GM12878 (cell line): ENCODE measurements around the gene CYP8B1. TPM values are rescaled to one million over a fixed set of nuclear protein-coding genes. Genes with fewer than 3 reads are reported as not detected.

Source experiments
- BACH1 ChIP-seq: fragments of 450-650 bp; IDR thresholded peaks from 2 replicates; pipeline ENCODE4 v1.6.1; 2017; ENCODE audit warnings: mild to moderate bottlenecking, borderline replicate concordance
- IKZF2 ChIP-seq, 2 experiments: fragments of 450-650 bp; IDR thresholded peaks; 2 replicates each; pipeline ENCODE4 v1.6.1; 2017; ENCODE audit warnings: mild to moderate bottlenecking in 2 of 2, moderate library complexity in 2 of 2
- MEF2A ChIP-seq: IDR thresholded peaks from 2 replicates; pipeline ENCODE4 v1.6.1; 2011; ENCODE audit warnings: low read depth, mild to moderate bottlenecking, low read length, moderate library complexity; ENCODE audit not compliant: insufficient read depth
- NFIC ChIP-seq: IDR thresholded peaks from 2 replicates; pipeline ENCODE4 v1.6.1; 2012; ENCODE audit warnings: low read depth, mild to moderate bottlenecking, inconsistent platforms, low read length, moderate library complexity
- NR2C1 ChIP-seq: fragments of 450-650 bp; IDR thresholded peaks from 2 replicates; pipeline ENCODE4 v1.6.1; 2017; ENCODE audit warnings: antibody characterized with exemption, mild to moderate bottlenecking, moderate library complexity
- SREBF2 ChIP-seq: IDR thresholded peaks from 2 replicates; pipeline ENCODE4 v1.6.1; 2012; ENCODE audit warnings: mild to moderate bottlenecking, low read length
- TARDBP ChIP-seq: IDR thresholded peaks from 2 replicates; pipeline ENCODE4 v1.6.1; 2016; ENCODE audit warnings: borderline replicate concordance
- YBX1 ChIP-seq: fragments of 450-650 bp; IDR thresholded peaks from 2 replicates; pipeline ENCODE4 v1.6.1; 2016; ENCODE audit warnings: antibody characterized with exemption
- ZBED1 ChIP-seq: IDR thresholded peaks from 2 replicates; pipeline ENCODE4 v1.6.1; 2016; ENCODE audit warnings: borderline replicate concordance
- polyA plus RNA-seq, 11 experiments: library from polyadenylated mRNA; depleted of rRNA in 4 of 11; unstranded in 6 of 11; stranded (reverse) in 5 of 11; fragments of >200 nt; fragmentation: Nextera tagmentation in 4 of 11; fragmentation: Illumina TruSeq in 1 of 11; extraction: Ambion mirVana in 4 of 11; extraction: Trizol in 1 of 11; gene quantifications; 1 replicate in 1 of 11; 2 replicates in 10 of 11; pipeline versions ENCODE4 v1.2.1 to v1.2.3, GENCODE V29; 2011 to 2016; ENCODE audit warnings: inconsistent platforms in 2 of 11, missing spikeins in 2 of 11, low read depth in 1 of 11
- total RNA-seq, 4 experiments: library from RNA; depleted of rRNA in 3 of 4; stranded (reverse); fragments of >200 nt in 3 of 4; fragmentation: Illumina TruSeq in 1 of 4; extraction: Trizol in 1 of 4; gene quantifications; 2 replicates each; pipeline versions ENCODE4 v1.2.1 to v1.2.3, GENCODE V29; 2013 to 2021
- TF ChIP-seq, protein P1 (sequence below): fragments of 150-350 bp; IDR thresholded peaks from 2 replicates; pipeline ENCODE4 v1.6.1; 2016; ENCODE audit warnings: low read depth, low read length
- TF ChIP-seq, protein P2 (sequence below): IDR thresholded peaks from 2 replicates; pipeline ENCODE4 v1.6.1; 2011; ENCODE audit warnings: borderline replicate concordance, low read depth, mild to moderate bottlenecking, moderate library complexity, low read length; ENCODE audit not compliant: insufficient read depth, poor library complexity, severe bottlenecking

CYP8B1 gene
- total and polyA plus RNA-seq, 10 of the 15 experiments (the other 5 are each of a cell fraction or from before 2014, with no cell fraction given): 0.08 TPM; not detected in 9

GRCh38 chr3:42902257-42902656 lies 26.6 kb upstream of the CYP8B1 start (continued):
- TF ChIP-seq, protein P1, sequence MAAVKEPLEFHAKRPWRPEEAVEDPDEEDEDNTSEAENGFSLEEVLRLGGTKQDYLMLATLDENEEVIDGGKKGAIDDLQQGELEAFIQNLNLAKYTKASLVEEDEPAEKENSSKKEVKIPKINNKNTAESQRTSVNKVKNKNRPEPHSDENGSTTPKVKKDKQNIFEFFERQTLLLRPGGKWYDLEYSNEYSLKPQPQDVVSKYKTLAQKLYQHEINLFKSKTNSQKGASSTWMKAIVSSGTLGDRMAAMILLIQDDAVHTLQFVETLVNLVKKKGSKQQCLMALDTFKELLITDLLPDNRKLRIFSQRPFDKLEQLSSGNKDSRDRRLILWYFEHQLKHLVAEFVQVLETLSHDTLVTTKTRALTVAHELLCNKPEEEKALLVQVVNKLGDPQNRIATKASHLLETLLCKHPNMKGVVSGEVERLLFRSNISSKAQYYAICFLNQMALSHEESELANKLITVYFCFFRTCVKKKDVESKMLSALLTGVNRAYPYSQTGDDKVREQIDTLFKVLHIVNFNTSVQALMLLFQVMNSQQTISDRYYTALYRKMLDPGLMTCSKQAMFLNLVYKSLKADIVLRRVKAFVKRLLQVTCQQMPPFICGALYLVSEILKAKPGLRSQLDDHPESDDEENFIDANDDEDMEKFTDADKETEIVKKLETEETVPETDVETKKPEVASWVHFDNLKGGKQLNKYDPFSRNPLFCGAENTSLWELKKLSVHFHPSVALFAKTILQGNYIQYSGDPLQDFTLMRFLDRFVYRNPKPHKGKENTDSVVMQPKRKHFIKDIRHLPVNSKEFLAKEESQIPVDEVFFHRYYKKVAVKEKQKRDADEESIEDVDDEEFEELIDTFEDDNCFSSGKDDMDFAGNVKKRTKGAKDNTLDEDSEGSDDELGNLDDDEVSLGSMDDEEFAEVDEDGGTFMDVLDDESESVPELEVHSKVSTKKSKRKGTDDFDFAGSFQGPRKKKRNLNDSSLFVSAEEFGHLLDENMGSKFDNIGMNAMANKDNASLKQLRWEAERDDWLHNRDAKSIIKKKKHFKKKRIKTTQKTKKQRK: no peak
- TF ChIP-seq NFIC (no peak), NR2C1 (no peak), MEF2A (no peak), SREBF2 (no peak), IKZF2 (IDR thresholded peaks at IDR 0.05) (no peak), BACH1 (no peak), ZBED1 (no peak), TARDBP (no peak), YBX1 (no peak)
- TF ChIP-seq, protein P2, sequence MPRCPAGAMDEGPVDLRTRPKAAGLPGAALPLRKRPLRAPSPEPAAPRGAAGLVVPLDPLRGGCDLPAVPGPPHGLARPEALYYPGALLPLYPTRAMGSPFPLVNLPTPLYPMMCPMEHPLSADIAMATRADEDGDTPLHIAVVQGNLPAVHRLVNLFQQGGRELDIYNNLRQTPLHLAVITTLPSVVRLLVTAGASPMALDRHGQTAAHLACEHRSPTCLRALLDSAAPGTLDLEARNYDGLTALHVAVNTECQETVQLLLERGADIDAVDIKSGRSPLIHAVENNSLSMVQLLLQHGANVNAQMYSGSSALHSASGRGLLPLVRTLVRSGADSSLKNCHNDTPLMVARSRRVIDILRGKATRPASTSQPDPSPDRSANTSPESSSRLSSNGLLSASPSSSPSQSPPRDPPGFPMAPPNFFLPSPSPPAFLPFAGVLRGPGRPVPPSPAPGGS: no peak
